SJCRH30 (cell line): ENCODE results near the gene C8G. TPM values are rescaled to one million over a fixed set of nuclear protein-coding genes. Genes with fewer than 3 reads are reported as not detected.
A peak's percentile ranks its signal among the peaks of the same experiment; 100 is the strongest.

Source experiments
- DNase-seq, 2 experiments: peaks; one replicate each; pipeline ENCODE4 v3.0.0-alpha.2; 2015 to 2020
- H3K27ac ChIP-seq: fragments of 250-450 bp; sonication (Bioruptor Pico); 2 replicates; pipeline ENCODE4 v1.5.1; 2020; ENCODE audit warnings: mild to moderate bottlenecking, moderate library complexity
- H3K27me3 ChIP-seq: fragments of 250-450 bp; sonication (Bioruptor Pico); 2 replicates; pipeline ENCODE4 v1.5.1; 2020; ENCODE audit warnings: mild to moderate bottlenecking, moderate library complexity
- H3K36me3 ChIP-seq: fragments of 250-450 bp; sonication (Bioruptor Pico); 2 replicates; pipeline ENCODE4 v1.5.1; 2020; ENCODE audit warnings: mild to moderate bottlenecking, moderate library complexity
- H3K4me1 ChIP-seq: fragments of 250-450 bp; sonication (Bioruptor Pico); 2 replicates; pipeline ENCODE4 v1.5.1; 2020; ENCODE audit warnings: mild to moderate bottlenecking, moderate library complexity
- H3K4me3 ChIP-seq: fragments of 250-450 bp; sonication (Bioruptor Pico); 2 replicates; pipeline ENCODE4 v1.5.1; 2020; ENCODE audit warnings: mild to moderate bottlenecking, moderate library complexity
- H3K9me3 ChIP-seq: fragments of 250-450 bp; sonication (Bioruptor Pico); replicated peaks from 2 replicates; pipeline ENCODE4 v1.5.1; 2020; ENCODE audit warnings: mild to moderate bottlenecking, moderate library complexity
- total RNA-seq: library from RNA; depleted of rRNA; stranded (reverse); fragments of >200 nt; shearing (Covaris generic); gene quantifications from 2 replicates; pipeline ENCODE4 v1.2.3, GENCODE V29; 2014; rRNA removed

Gene C8G
- total RNA-seq, 1 experiment from 2014 or later = not detected

GRCh38 chr9:136994180-136994887 lies 49.3 kb downstream of the C8G start:
- no peak for DNase-seq
- peaks cover 13% of the 10 kb centered on the region; the same call in 1 of the 2 replicates for H3K4me1 ChIP-seq
- H3K9me3 ChIP-seq = peaks cover 4% of the 10 kb centered on the region; the same call in 1 of the 2 replicates
- H3K27me3 ChIP-seq = peaks cover 7% of the 10 kb centered on the region; the same call in 1 of the 2 replicates
- peaks cover 3% of the 10 kb centered on the region; the same call in 1 of the 2 replicates for H3K36me3 ChIP-seq
- no peak overlapping the region for H3K4me3 ChIP-seq
- H3K27ac ChIP-seq = no peak overlapping the region

GRCh38 chr9:136994888-136995230 lies 49.8 kb downstream of the C8G start:
- DNase-seq = no peak
- H3K9me3 ChIP-seq = peaks cover 4% of the 10 kb centered on the region; the same call in 1 of the 2 replicates
- peaks cover 7% of the 10 kb centered on the region; the same call in 1 of the 2 replicates for H3K27me3 ChIP-seq
- peaks cover 13% of the 10 kb centered on the region; the same call in 1 of the 2 replicates for H3K4me1 ChIP-seq
- peaks cover 3% of the 10 kb centered on the region; the same call in 1 of the 2 replicates for H3K36me3 ChIP-seq
- no peak overlapping the region for H3K27ac ChIP-seq
- H3K4me3 ChIP-seq = no peak overlapping the region

- Histone ChIP-seq H3K4me1 (peaks cover 17% of the 10 kb centered on the region; the same call in 1 of the 2 replicates), H3K36me3 (peaks cover 3% of the 10 kb centered on the region; the same call in 1 of the 2 replicates), H3K27ac (no peak overlapping the region), H3K4me3 (no peak overlapping the region), H3K9me3 (peaks cover 4% of the 10 kb centered on the region; the same call in 1 of the 2 replicates), H3K27me3 (peaks cover 3% of the 10 kb centered on the region; the same call in 1 of the 2 replicates)
- no peak for DNase-seq
Observed at GRCh38 chr9:136995362-136995761, 50.3 kb downstream of the C8G start.

GRCh38 chr9:136995772-136996311 lies 50.8 kb downstream of the C8G start:
- peaks cover 18% of the 10 kb centered on the region; the same call in 1 of the 2 replicates for H3K4me1 ChIP-seq
- peak in 1 of 2 experiments; percentile 24 for DNase-seq
- no peaks in the 10 kb centered on the region for H3K27me3 ChIP-seq

More at GRCh38 chr9:136995772-136996311, 50.8 kb downstream of the C8G start:
- Histone ChIP-seq H3K27ac (no peak overlapping the region), H3K4me3 (no peak overlapping the region), H3K36me3 (peaks cover 3% of the 10 kb centered on the region; the same call in 1 of the 2 replicates), H3K9me3 (no peaks in the 10 kb centered on the region; the same call in 1 of the 2 replicates)

Other genes starting within 250 kb of the C8G start
- 5.0 and 6.1 TPM in 2 replicates for gene DIPK1B, start 232.7 kb upstream of the C8G start, total RNA-seq
- 0.10 TPM in 1 of 2 replicates, not detected in the other for gene LCN10, start 202.3 kb upstream of the C8G start, total RNA-seq
- gene LCN6, start 196.7 kb upstream of the C8G start, total RNA-seq = not detected in 2 replicates
- not detected in 2 replicates for gene LCN8, start 187.0 kb upstream of the C8G start, total RNA-seq
- not detected in 2 replicates for gene LCN15, start 180.7 kb upstream of the C8G start, total RNA-seq
- 17.3 and 26.2 TPM in 2 replicates for gene TMEM141, start 153.9 kb upstream of the C8G start, total RNA-seq
- gene CCDC183, start 148.9 kb upstream of the C8G start, total RNA-seq = 0.14 TPM in 1 of 2 replicates, not detected in the other
- 102 and 108 TPM in 2 replicates for gene RABL6, start 137.3 kb upstream of the C8G start, total RNA-seq
- 0.35 and 0.77 TPM in 2 replicates for gene AJM1, start 102.8 kb upstream of the C8G start, total RNA-seq
- gene PHPT1, start 95.8 kb upstream of the C8G start, total RNA-seq = 79.9 and 109 TPM in 2 replicates
- 1.9 and 4.4 TPM in 2 replicates for gene MAMDC4, start 92.9 kb upstream of the C8G start, total RNA-seq
- gene EDF1, start 78.9 kb upstream of the C8G start, total RNA-seq = 410 and 447 TPM in 2 replicates
- gene TRAF2, start 58.7 kb upstream of the C8G start, total RNA-seq = 19.5 and 23.6 TPM in 2 replicates
- gene FBXW5, start 505 bp upstream of the C8G start, total RNA-seq = 37.1 and 40.4 TPM in 2 replicates
- not detected in 2 replicates for gene LCN12, start 7.0 kb downstream of the C8G start, total RNA-seq
- gene PTGDS, start 32.3 kb downstream of the C8G start, total RNA-seq = not detected in 2 replicates
- not detected in 2 replicates for gene LCNL1, start 37.8 kb downstream of the C8G start, total RNA-seq
- 25.9 and 27.8 TPM in 2 replicates for gene PAXX, start 47.2 kb downstream of the C8G start, total RNA-seq
- 0.28 and 0.55 TPM in 2 replicates for gene CLIC3, start 51.3 kb downstream of the C8G start, total RNA-seq
- 4.0 and 4.6 TPM in 2 replicates for gene ABCA2, start 83.0 kb downstream of the C8G start, total RNA-seq
- gene FUT7, start 86.8 kb downstream of the C8G start, total RNA-seq = not detected in 2 replicates
- 0.51 and 0.91 TPM in 2 replicates for gene NPDC1, start 100.9 kb downstream of the C8G start, total RNA-seq
- 1.9 and 2.0 TPM in 2 replicates for gene ENTPD2, start 108.8 kb downstream of the C8G start, total RNA-seq
- 69.7 and 71.0 TPM in 2 replicates for gene SAPCD2, start 125.3 kb downstream of the C8G start, total RNA-seq
- 12.6 and 13.8 TPM in 2 replicates for gene UAP1L1, start 132.3 kb downstream of the C8G start, total RNA-seq
- gene MAN1B1, start 141.7 kb downstream of the C8G start, total RNA-seq = 38.4 and 42.6 TPM in 2 replicates
- 12.6 and 13.4 TPM in 2 replicates for gene DPP7, start 169.5 kb downstream of the C8G start, total RNA-seq
- gene GRIN1, start 193.9 kb downstream of the C8G start, total RNA-seq = 0.49 and 2.0 TPM in 2 replicates
- gene LRRC26, start 224.8 kb downstream of the C8G start, total RNA-seq = 0.24 and 0.53 TPM in 2 replicates
- gene TMEM210, start 226.8 kb downstream of the C8G start, total RNA-seq = not detected in 2 replicates
- 29.7 and 38.7 TPM in 2 replicates for gene ANAPC2, start 243.3 kb downstream of the C8G start, total RNA-seq
- 73.0 and 88.1 TPM in 2 replicates for gene SSNA1, start 243.4 kb downstream of the C8G start, total RNA-seq